ENCODE data around the gene OR2V1.

GRCh38 chr5:181173027-181173419, 42.1 kb upstream of the OR2V1 start:
- TF ChIP-seq CTCF (optimal IDR thresholded peaks at IDR 0.05 in 1 of 3, IDR thresholded peaks at IDR 0.05 in 1 of 3, conservative IDR thresholded peaks at IDR 0.05 in 1 of 3; ENCODE audit: extremely low read depth in 1 of 3, insufficient read depth in 2 of 3, low read length in 3 of 3) (peak in 2 of 3 experiments; percentile 37 to 55), EZH2 (IDR thresholded peaks at IDR 0.05; ENCODE audit: low read length) (no peak)

Measured in keratinocyte (primary cell).